LHCN-M2 (cell line): ENCODE data around the gene PHF23. TPM values are rescaled to one million over a fixed set of nuclear protein-coding genes. Genes with fewer than 3 reads are reported as not detected.
A peak's percentile ranks its signal among the peaks of the same experiment; 100 is the strongest.

Experiments
- DNase-seq: peaks from one replicate; pipeline ENCODE4 v3.0.0-alpha.2; 2012; ENCODE audit warnings: low read depth
- total RNA-seq: library from RNA; depleted of rRNA; stranded (reverse); fragments of >200 nt; gene quantifications from 2 replicates; pipeline ENCODE4 v1.2.3, GENCODE V29; 2014

Gene PHF23
- total RNA-seq, 1 experiment from 2014 or later, result 54.7 TPM

DNA sequence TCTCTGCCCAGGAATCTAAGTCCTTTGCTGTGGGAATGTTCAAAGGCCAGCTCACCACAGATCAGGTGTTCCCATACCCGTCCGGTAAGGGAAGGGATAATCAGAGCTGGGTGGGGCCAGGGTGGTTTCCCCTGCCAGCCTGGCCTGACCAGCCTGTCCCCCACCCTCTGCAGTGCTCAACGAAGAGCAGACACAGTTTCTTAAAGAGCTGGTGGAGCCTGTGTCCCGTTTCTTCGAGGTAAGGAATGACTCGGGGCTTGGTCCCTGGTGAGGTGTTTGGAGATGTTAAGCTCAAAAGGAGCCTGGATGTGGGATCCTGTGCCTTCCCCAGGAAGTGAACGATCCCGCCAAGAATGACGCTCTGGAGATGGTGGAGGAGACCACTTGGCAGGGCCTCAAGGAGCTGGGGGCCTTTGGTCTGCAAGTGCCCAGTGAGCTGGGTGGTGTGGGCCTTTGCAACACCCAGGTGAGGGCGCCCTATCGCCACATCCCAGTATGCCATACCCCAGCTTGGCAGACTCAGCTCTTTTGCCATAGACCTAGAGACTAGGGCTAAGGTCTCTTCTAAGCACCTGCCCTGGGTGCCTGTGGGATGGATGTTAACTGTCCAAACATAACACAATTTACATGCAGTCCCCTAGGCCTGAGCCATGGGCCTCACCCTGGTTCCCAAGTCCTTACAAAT is 18.5 kb downstream of the PHF23 start:
- DNase-seq, result peak; percentile 68

DNA sequence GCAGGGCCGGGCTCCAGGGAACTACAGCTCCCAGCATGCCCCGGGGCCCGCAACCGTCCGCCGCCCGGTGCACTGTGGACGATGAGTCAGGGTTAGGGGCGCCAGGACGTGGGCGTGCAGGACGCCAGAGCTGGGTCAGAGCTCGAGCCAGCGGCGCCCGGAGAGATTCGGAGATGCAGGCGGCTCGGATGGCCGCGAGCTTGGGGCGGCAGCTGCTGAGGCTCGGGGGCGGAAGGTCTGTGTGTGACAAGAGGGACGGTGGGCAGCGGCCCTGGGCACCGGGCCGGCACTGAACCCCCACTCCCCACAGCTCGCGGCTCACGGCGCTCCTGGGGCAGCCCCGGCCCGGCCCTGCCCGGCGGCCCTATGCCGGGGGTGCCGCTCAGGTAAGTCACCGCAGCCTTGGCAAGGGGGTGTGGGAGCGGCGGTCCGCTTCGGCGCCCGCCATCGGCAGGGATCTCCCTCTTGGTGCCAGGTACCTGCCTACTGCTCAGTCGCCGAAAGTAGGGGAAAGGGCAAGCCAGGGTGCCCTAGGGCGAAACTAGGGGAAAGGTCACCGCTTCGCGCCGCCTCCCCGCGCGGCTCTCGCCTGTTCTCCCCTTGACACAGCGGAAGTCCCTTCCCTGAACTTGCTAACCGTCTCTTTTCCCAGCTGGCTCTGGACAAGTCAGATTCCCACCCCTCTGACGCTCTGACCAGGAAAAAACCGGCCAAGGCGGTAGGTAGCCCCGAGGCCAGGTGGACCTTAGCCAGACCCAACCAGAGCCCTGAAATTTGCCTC is 19.3 kb downstream of the PHF23 start, which contains the start of the genes ACADVL and DLG4:
Gene ACADVL, plus strand, starts transcription at position 127 of the 781 bp plus-strand sequence. Its CDS starts 47 bp downstream, at position 174.
Gene DLG4, minus strand, starts transcription at position 25 of the 781 bp plus-strand sequence.
- DNase-seq, result peak; percentile 88

DNA sequence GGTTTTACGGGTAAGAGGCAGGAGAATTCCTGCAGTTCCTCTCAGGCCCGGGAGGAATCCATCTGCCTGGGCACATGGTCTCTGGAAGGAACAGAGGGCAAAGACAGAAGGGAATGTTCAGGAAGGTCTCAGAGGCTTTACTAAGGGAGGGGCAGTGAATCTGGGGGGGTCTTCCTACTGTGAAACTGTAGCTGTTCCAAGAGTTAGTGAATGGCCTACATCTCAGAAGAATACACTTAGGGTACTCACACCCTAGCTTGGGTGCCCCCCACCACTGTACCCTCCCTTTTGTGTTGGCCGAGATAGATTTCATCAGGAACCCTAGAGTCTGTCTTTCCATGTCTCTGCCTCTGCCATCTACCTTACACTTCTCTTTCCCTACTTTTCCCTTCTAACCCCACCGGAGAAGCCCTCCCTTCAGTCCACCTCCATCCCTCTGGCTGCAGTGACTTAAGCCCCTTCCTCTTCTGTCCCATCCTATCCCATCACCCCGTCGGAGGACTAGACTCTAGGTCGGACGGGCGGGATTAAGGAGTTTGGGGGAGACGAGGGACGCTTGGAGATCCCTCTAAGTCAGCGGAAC is 19.9 kb downstream of the PHF23 start:
- DNase-seq, result no peak

DNA sequence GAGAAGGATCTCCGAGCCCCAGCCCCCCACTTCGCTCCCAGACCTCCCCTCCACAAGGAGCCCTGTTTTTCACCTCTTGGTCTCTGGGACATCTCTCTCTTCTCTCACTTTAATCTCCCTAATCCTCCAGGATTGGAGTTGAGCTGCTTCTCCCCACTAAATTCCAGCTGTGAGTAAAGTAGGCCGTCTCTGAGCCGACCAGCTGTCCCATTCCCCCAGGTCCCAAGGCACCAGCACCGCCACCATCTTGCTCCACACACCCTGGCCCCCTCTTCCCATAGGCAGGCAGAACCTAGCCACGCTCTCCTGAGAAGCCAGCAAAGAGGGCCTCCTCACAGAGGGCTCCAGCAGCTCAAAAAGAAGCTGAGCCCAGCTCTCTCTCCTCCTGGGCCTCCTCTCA is 20.5 kb downstream of the PHF23 start:
- no peak for DNase-seq

DNA sequence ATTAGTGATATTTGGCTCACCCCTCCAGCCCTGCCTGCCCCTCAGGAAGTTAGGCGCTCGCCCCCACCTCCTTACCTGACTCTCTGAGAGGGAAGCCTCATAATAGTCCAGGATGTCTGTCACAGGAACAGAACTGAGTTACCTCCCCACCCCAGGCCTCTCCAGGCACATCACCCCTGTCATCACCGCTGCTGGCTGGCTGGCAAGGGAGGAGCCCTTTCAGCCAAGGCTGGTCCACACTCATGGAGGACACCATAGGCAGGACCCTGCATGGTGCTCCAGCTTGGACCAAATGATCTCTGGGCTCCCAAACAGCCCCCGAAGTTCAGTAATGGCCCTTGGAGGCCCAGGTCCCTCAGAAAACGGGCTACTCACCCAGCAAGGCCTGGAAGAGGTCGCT is 21.1 kb downstream of the PHF23 start:
- no peak for DNase-seq

DNA sequence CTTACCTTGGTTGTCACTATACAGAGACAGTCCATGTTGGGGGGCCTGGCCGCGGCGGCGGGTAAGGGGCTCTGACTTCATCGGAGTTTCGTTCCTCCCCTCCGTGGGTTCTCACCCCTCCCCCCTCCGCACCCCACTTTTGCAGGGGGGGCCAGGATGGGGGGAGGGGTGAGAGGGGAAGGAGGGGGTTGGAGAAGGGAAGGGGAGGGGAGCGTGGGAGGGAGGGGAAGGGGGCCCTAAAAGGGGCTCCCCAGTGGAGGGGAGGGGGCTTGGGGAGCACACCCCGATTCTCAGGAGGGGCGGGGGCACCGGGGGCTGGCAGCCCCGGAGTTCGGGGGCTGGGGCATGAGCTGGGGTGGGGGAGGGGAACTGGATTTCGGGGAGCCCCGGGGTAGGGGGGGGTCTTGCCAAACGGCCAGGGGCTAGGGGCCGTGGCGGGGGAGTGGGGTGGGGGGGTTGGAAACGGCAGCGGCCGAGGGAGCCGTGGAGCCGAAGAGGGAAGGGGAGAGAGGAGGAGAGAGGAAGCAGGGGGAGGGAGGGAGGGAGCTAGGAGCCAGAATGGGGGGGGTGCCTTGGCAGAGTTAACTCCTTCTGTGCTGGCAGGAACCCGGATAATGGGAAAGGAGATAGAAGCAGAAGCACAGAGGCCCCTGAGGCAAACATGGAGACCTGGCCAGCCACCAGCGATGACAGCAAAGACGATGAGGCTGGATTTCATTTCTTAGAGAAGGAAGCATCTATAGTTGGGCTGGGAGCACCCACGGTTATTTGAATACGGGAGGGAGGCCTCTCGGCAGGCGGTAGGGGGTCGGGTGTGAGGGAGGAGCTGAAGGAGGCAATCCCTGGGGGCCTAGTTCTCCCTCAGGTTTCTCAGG is 21.9 kb downstream of the PHF23 start:
- DNase-seq, result peak; percentile 64

DNA sequence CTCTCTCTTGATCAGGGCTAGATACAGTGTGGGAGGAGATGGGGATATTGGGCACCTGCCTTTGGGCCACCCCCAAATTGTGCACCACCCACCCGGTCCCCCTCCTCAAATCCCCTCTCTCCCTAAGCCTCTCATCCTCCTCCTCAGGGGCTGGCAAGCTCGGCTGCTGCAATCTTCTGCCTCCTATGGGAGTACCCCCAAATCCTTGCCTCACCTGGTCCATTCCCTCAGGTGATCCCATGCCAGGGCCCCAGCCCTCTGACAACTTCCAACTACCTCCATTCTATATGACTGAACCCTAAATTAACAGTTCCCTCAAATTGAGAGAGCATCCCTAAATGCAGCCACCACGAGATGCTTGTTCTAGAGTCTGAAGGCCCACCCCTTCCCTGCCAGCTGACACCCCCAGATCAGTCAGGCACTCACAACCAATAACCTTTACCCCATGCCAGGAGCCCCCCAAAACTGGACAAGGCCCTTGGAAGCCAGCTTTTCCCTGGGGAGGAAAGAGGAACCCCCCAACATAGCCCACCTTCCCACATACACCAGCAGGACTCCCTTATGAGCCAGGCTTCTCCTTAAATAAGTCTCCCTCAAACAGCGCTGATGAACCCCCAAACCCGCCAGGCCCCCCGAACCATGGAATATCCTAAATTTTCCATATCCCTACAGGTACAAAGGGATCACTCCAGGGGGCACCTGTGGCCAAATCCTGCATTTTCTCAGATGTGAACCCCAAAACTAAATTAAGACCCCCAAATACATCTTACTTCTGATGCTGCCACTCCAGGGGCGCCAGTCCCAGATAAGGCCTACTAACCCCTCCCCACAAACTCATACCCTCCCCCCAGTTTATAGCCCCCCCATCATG is 22.8 kb downstream of the PHF23 start:
- no peak for DNase-seq

DNA sequence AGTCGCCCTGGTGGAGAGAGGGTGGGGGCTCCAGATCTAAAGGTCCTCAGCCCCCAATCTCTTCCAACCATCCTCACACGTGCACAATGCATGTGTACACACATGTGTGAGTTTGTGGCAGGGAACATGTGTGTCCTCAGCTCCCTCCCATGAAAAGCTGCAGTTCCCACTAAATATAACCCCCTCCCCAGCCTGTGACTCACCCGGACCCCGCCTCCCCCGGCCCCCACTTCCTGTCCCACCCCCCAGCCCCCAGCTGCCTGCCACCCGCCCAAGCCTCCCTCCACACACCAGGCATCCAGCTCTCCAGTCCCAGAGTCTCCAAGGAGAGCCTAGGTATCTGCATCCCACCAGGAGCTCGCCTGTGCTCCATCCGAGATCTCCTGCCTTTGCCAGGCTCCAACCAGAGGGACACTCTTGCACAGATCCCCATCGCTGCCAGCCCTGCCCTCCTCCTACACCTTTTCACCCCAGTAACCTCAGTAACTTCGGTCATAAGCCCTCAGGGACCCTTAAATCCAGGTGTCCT is 23.5 kb downstream of the PHF23 start:
- no peak for DNase-seq

DNA sequence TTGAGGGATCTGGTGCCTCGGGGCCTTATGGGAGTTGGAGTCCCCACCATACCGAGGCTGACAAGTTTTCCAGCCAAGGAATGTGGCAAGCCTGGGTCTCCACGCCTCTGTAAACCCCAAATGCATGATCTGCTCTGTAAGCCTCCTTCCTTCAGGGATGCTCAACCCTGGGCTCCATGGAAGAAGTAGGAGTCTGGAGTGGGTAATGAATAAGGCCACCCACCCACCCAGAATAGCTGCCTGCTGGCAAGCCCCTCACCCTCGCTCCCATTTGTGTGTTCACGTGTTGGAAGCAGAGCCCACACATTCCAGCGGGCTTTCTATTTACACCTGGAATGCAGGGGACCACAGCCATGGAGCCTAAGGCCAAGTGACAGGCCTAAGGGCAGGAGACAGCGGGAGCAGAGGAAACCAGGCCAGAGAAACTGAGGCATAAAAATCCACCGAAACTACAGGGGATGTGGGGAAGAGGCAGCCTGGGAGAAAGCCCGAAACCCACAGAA is 24.1 kb downstream of the PHF23 start:
- no peak for DNase-seq

DNA sequence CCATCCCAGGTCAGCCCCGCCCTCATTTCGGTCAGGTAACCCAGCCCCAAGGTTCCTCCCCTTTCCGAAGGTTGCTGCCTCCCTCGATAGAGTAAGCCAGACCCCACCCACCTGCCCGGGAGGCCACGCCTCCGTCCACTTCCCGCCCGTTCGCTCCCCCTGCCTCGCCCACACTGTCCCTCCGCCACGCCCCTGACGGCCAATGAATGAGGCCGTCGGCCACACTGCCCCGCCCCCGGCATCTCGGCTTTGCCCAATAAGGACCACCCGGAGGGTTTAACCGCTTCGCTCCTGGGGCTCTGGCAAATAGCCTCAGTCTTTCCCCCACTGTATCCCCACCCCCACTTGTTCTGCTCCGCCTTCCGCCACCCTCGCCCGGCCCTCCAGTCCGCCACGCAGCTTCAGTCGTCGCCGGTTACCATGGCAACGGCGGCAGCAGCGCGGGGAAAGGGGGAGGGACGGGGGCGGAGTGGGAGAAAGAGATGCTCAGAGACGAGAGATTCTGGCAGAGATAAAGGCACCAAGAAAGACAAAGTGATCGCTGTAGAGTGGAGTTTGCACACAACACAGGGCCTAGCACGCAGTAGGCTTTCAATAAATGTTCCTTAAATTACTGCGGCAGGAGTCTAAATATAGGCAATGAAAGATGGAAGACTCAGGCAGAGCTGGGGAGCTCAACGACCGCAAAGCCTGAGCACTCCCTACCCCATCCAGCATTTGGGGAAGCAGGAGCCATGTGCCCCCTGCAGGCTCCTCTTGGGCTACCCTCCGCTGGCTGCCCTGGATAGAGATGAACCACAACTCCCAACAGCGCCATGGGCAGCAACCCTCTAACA is 24.7 kb downstream of the PHF23 start:
- peak; percentile 95 for DNase-seq

DNA sequence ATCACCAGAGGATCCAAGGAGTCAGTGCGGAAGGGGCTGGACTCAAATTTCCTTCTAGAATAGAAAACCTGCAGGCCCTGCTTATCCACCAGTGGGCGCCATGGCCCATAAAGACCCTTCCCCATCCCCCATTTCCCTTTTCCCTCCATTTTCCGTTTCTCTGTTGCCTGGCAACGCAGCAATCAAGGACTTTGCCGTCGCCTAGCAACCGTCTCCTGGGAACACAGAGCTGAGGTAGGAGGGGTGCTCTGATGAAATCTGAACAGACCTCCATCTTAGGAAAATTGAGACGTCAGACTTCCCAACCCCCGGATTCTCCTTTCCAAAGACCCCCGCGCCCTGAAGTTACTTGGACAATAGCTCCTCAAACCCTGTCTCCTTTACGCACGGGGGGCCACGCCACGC is 25.4 kb downstream of the PHF23 start:
- DNase-seq, result peak; percentile 76

DNA sequence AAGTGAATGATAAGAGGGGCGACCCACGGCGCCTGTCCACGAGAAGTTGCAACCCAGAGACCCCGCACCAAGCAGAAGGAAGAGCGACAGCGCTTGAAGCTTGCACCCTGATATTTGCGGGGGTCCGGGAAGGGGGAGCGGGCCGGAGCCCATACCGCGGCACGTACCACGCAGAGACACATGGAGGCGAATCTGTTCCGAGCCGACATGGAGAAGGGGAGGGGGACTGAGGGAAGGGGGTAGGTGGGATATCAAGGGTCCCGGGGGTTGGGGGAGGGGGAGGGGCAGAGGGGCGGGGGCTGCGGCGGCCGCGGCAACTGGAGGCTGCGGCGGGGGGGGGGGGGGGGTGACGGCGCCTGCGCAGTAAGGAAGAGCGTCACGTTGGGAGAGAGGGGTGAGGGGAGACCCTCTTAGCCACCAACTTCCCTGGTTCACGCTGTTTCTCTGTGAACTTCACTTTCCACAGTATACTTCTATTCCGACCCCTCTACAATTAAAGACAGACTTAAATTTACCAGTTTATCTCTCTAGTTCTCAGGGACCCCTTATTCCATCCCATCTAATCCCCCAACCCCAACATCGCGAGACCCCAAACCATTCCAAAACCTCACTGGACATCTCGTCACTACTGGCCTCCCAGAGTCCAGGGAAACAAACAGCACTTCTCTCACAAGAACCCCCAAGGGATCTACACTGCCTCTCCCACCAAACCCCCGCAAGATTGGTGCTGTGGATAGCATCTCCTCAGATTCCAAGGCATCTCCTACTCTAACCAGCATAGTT is 27.6 kb downstream of the PHF23 start:
- no peak for DNase-seq

DNA sequence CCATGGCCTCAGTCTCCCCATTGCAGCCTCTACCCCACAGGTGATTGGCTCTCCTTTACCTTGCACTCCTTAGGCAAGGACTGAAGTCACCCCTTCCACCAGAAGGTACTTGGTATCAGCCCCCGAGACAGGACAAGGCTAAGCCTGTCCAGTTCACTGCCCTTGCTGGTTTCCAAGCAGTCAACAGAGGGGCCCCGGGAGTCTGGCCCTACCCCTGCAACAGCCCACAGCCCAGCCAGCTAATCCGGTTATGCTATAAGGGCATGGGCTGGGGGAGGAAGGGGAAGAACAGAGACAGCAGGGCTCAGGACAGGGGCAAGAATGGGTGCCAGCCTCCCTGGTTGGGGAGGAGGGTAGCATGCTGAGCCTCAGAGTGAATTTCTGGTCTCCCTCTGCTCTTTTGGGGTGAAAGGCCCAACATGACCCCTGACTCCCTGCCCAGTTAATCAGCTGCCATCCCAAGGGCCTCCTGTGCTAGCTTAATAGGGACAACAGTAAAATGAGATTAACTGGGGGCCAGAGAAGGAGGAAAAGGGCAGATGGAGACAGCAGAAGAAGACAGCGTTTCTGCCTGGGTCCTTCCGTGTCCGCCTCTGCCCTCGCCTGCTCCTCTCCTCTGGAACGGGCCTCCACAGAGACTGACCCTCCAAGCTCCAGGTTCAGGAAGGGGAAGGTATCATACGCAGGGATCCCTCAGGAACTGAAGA is 30.4 kb downstream of the PHF23 start:
- DNase-seq, result no peak

DNA sequence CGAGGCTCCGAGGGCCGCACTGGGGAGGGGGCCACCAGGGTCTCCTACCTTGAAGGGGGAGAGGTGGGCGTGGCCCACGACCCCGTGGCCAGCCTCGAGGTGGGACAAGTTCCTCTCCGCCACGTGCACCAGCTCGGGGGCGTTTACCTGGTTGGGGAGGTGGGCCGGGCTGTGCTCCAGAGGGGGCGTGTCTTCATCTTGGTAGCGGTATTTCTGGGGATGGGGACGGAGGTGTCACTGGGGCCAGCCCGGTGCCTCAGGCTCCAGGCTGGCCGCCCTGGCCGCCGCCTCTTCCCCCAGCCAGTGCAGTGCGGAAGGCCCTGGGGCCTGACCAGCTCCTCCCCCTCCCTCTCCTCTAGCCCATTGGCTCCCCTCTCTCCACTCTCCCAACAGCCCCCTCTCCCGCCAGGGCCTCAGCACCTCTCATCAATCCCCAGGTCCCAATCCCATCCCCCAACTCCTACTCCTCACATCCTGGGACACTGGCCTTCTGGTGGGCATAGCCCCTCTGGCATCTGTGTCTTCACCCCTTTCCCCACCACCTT is 31.2 kb downstream of the PHF23 start:
- DNase-seq, result no peak

DNA sequence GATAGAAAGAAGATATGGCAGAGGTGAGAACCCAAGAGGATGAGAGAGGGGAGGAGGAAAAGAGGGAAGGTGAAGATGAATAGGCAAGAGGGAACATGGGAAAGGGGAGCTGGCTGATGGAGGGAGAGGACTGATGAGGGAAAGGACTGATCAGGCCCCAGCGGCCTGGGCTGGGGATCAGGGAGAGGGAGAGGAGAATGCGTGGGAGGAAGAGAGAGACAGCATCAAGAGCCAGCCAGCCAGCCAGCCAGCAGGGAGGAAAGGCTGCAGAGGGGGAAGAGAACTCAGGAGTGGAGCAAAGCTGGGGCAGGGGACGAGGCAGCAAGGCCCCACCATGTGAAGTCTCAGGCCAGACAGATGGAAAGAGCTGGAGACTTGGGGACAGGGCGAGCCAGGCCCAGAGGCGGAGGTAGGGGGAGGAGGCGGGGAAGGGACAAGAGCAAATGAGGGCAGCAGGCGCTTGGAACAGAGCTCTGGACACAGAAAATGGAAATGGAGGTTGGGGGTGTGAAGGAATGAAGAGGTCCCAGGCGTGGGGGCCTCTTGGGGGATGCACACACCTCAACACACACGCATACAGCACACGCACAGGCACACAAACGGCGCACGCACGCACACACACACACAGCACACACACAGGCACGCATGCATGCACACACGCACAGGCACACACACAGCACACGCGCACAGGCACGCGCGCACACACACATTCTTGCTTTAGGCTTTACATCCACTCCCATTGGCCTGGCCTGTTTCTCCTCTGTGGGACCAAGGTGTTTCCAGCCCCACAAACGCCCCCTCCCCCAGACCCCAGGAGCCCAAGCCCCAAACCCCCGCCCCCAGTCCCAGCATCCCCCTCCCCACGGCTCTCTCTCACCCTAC is 31.9 kb downstream of the PHF23 start:
- DNase-seq, result no peak

DNA sequence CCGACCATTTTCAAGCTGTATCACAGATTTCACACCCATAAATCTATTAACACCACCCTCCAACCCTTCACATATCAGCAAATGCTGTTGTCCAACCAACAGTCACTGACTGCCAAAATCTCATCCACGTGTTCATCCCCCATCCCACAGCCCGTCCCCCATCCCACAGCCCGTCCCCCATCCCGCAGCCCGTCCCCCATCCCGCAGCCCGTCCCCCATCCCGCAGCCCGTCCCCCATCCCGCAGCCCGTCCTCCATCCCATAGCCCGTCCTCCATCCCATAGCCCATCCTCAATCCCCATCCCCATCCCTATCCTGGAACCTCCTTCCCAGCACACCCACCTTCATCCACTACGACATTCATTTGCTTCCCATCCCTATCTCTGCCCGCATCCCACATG is 33.7 kb downstream of the PHF23 start:
- no peak for DNase-seq
